ENCODE data around the gene CELF2. TPM values are rescaled to one million over a fixed set of nuclear protein-coding genes. Genes with fewer than 3 reads are reported as not detected.

CELF2 gene
- total and polyA plus RNA-seq, 7 donors, result 6.0 to 83.1 (median 48.9) TPM

- H3K27ac ChIP-seq, result no peak overlapping the region
- H3K9me3 ChIP-seq, result no peaks in the 10 kb centered on the region
- H3K36me3 ChIP-seq, result peaks cover 0 to 5% (median 2%) of the 10 kb centered on the region in 4 donors
- TF ChIP-seq EP300 (IDR thresholded peaks at IDR 0.05) (no peak), POLR2AphosphoS5 (IDR thresholded peaks at IDR 0.05) (no peak), POLR2A (IDR thresholded peaks at IDR 0.05) (no peak)
- TF ChIP-seq, protein P1, sequence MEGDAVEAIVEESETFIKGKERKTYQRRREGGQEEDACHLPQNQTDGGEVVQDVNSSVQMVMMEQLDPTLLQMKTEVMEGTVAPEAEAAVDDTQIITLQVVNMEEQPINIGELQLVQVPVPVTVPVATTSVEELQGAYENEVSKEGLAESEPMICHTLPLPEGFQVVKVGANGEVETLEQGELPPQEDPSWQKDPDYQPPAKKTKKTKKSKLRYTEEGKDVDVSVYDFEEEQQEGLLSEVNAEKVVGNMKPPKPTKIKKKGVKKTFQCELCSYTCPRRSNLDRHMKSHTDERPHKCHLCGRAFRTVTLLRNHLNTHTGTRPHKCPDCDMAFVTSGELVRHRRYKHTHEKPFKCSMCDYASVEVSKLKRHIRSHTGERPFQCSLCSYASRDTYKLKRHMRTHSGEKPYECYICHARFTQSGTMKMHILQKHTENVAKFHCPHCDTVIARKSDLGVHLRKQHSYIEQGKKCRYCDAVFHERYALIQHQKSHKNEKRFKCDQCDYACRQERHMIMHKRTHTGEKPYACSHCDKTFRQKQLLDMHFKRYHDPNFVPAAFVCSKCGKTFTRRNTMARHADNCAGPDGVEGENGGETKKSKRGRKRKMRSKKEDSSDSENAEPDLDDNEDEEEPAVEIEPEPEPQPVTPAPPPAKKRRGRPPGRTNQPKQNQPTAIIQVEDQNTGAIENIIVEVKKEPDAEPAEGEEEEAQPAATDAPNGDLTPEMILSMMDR (IDR thresholded peaks at IDR 0.05), result no peak
- intact Hi-C loops (cut with DNase I), result no loop called here
- H3K27me3 ChIP-seq, result no peaks in the 10 kb centered on the region
- no peak for DNase-seq
- whole genome bisulfite sequencing, 2 donors, result 76 to 87% methylated on average over 7 of the region's 7 CpGs
- peaks cover 0 to 8% (median 3%) of the 10 kb centered on the region in 4 donors for H3K4me1 ChIP-seq
- H3K4me3 ChIP-seq, result no peak overlapping the region
Observed at GRCh38 chr10:11237571-11237970, 219.9 kb downstream of the CELF2 start.

GRCh38 chr10:11238893-11239292 is 221.2 kb downstream of the CELF2 start:
- Histone ChIP-seq H3K36me3 (no peaks in the 10 kb centered on the region), H3K4me3 (no peak overlapping the region), H3K27ac (no peak overlapping the region), H3K4me1 (peaks cover 0 to 11% (median 5%) of the 10 kb centered on the region in 4 donors), H3K27me3 (no peaks in the 10 kb centered on the region), H3K9me3 (no peaks in the 10 kb centered on the region)
- intact Hi-C loops (cut with DNase I), result no loop called here
- no peak for DNase-seq
- 68 to 73% methylated on average over 4 of the region's 4 CpGs for WGBS, 2 donors
- TF ChIP-seq, protein P1 (IDR thresholded peaks at IDR 0.05), result no peak
- TF ChIP-seq POLR2A (IDR thresholded peaks at IDR 0.05) (no peak), POLR2AphosphoS5 (IDR thresholded peaks at IDR 0.05) (no peak), EP300 (IDR thresholded peaks at IDR 0.05) (no peak)

GRCh38 chr10:11240641-11241040 is 223.0 kb downstream of the CELF2 start:
- no peak for DNase-seq
- intact Hi-C loops (cut with DNase I), result no loop called here
- no peaks in the 10 kb centered on the region for H3K9me3 ChIP-seq
- H3K27ac ChIP-seq, result no peak overlapping the region
- peaks cover 0 to 11% (median 5%) of the 10 kb centered on the region in 4 donors for H3K4me1 ChIP-seq
- WGBS, 2 donors, result 95% methylated on average over 7 of the region's 7 CpGs
- H3K4me3 ChIP-seq, result no peak overlapping the region
- H3K36me3 ChIP-seq, result no peaks in the 10 kb centered on the region
- TF ChIP-seq POLR2AphosphoS5 (IDR thresholded peaks at IDR 0.05), result no peak
- TF ChIP-seq POLR2A (IDR thresholded peaks at IDR 0.05), result no peak
- no peak for TF ChIP-seq EP300 (IDR thresholded peaks at IDR 0.05)
- TF ChIP-seq, protein P1 (IDR thresholded peaks at IDR 0.05), result no peak
- no peaks in the 10 kb centered on the region for H3K27me3 ChIP-seq

DNA sequence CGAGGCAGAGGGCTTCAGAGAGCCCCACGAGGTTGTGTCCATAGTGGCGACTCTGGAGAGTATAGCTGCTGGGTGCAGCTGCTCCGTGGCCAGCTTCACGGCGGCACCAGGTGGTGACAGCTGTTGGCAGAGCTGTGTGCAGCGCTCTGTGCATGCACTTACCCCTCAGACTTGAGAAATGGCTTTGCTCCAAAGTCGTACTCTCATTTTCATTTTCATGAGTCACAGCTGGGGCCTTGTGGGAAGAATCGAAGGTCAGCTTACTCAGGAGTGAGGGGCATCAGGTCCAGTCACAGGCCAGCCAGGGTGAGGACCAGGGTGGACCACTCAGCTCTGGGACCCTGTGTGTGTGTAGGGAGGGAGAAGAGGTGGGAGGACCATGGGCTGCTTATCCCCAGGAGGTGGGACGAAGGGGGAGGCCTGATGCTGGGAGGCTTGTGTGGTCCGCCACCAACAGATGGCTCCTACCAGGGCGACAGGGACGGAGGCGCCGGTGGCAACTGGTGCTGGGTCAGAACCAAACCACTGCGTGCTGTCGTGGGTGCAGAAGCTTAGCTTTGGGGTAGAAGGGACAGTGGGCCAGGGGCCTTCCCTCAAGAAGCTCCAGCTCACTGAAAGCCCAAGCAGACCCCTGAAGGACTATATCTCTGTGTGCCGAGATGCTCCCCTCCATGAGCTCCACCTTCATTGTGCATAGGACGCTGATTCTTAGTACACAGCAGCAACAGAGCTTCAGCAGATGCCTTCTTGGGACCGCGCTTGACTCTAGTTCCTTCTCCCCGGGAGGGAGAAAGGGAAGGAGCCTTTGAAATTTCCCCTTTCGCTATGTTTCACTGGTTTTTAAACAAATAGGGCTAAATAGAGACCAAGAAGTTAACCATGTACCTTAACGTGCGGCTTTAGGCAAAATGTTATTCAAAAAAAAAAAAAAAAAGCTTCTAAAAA is 225.0 kb downstream of the CELF2 start:
- no peaks in the 10 kb centered on the region for H3K27me3 ChIP-seq
- WGBS, 2 donors, result 68 to 79% methylated on average over 25 of the region's 25 CpGs
- no peak for DNase-seq
- no peak overlapping the region for H3K4me3 ChIP-seq
- TF ChIP-seq POLR2AphosphoS5 (IDR thresholded peaks at IDR 0.05), result no peak
- TF ChIP-seq, protein P1 (IDR thresholded peaks at IDR 0.05), result no peak
- TF ChIP-seq EP300 (IDR thresholded peaks at IDR 0.05), result no peak
- TF ChIP-seq POLR2A (IDR thresholded peaks at IDR 0.05), result no peak
- H3K9me3 ChIP-seq, result no peaks in the 10 kb centered on the region
- intact Hi-C loops (cut with DNase I), result no loop called here
- H3K36me3 ChIP-seq, result no peaks in the 10 kb centered on the region
- peaks cover 0 to 11% (median 5%) of the 10 kb centered on the region in 4 donors for H3K4me1 ChIP-seq
- H3K27ac ChIP-seq, result no peak overlapping the region

Data from sigmoid colon (tissue), 7 donors.